22Rv1 (cell line): Measurements from ENCODE around the gene SRD5A3.

Source experiments
- H3K27ac ChIP-seq: fragments of 450-650 bp; 2 replicates; pipeline ENCODE4 v1.5.1; 2017
- CTCF ChIP-seq: fragments of 450-650 bp; IDR thresholded peaks from 2 replicates; pipeline ENCODE4 v1.5.1; 2017; ENCODE audit warnings: mild to moderate bottlenecking
- ZFX ChIP-seq: fragments of 450-650 bp; IDR thresholded peaks from 2 replicates; pipeline ENCODE4 v1.6.1; 2017; ENCODE audit warnings: antibody characterized with exemption, borderline replicate concordance

The SRD5A3 gene

GRCh38 chr4:55312489-55313101, 33.4 kb upstream of the SRD5A3 start:
- H3K27ac ChIP-seq = no peak overlapping the region

GRCh38 chr4:55314141-55314820, 31.8 kb upstream of the SRD5A3 start:
- no peak for TF ChIP-seq CTCF
- no peak for TF ChIP-seq ZFX
- H3K27ac ChIP-seq = no peak overlapping the region

More at GRCh38 chr4:55312489-55313101, 33.4 kb upstream of the SRD5A3 start:
- TF ChIP-seq CTCF (peak; percentile 79), ZFX (no peak)

- TF ChIP-seq CTCF (no peak), ZFX (no peak)
Measured at GRCh38 chr4:55318175-55319129, 27.6 kb upstream of the SRD5A3 start.

GRCh38 chr4:55321707-55322264, 24.3 kb upstream of the SRD5A3 start:
- no peak overlapping the region for H3K27ac ChIP-seq
- TF ChIP-seq CTCF = peak; percentile 75
- no peak for TF ChIP-seq ZFX

More at GRCh38 chr4:55318175-55319129, 27.6 kb upstream of the SRD5A3 start:
- H3K27ac ChIP-seq = no peak overlapping the region

GRCh38 chr4:55323375-55323774, 22.7 kb upstream of the SRD5A3 start:
- no peak overlapping the region for H3K27ac ChIP-seq
- TF ChIP-seq CTCF (no peak), ZFX (no peak)

GRCh38 chr4:55326629-55327028, 19.4 kb upstream of the SRD5A3 start:
- no peak overlapping the region for H3K27ac ChIP-seq
- TF ChIP-seq CTCF (no peak), ZFX (no peak)
